ENCODE results near the gene HLA-DQA1. TPM values are rescaled to one million over a fixed set of nuclear protein-coding genes. Genes with fewer than 3 reads are reported as not detected.

Gene HLA-DQA1
- total RNA-seq, 1 donor from 2014 or later: not detected

GRCh38 chr6:32635526-32636123, 1.6 kb upstream of the HLA-DQA1 start:
- Histone ChIP-seq H3F3A (ENCODE audit: low read depth) (no peaks in the 10 kb centered on the region), H3K4me2 (no peak overlapping the region), H3K27me3 (no peaks in the 10 kb centered on the region), H3K4me3 (no peak overlapping the region), H3K36me3 (no peaks in the 10 kb centered on the region), H3K27ac (no peak overlapping the region), H2AFZ (replicated peaks) (no peak overlapping the region), H3K4me1 (no peaks in the 10 kb centered on the region), H4K20me1 (ENCODE audit: low read depth) (no peaks in the 10 kb centered on the region), H3K79me2 (ENCODE audit: low read depth) (no peaks in the 10 kb centered on the region), H3K9me3 (ENCODE audit: low read depth) (no peaks in the 10 kb centered on the region), H3K9ac (no peak overlapping the region)
- no peak for DNase-seq (ENCODE audit: low spot score)
- no peaks in the 10 kb centered on the region for H3K9me3 Mint-ChIP-seq
- no peak overlapping the region for H3K4me3 Mint-ChIP-seq
- TF ChIP-seq CTCF (IDR thresholded peaks at IDR 0.05) (no peak), EZH2phosphoT487 (IDR thresholded peaks at IDR 0.05) (no peak), EZH2 (IDR thresholded peaks at IDR 0.05) (no peak)
- peaks cover 3% of the 10 kb centered on the region for H3K27me3 Mint-ChIP-seq (ENCODE audit: insufficient read depth, low read depth)
- H3K4me1 Mint-ChIP-seq: peaks cover 8% of the 10 kb centered on the region
- H3K36me3 Mint-ChIP-seq: no peaks in the 10 kb centered on the region
- H3K27ac Mint-ChIP-seq: no peak overlapping the region

- no peak overlapping the region for H3K4me3 Mint-ChIP-seq
- no peaks in the 10 kb centered on the region for H3K36me3 Mint-ChIP-seq
- no peaks in the 10 kb centered on the region for H3K9me3 Mint-ChIP-seq
- H3K4me1 Mint-ChIP-seq: peaks cover 8% of the 10 kb centered on the region
- TF ChIP-seq CTCF (IDR thresholded peaks at IDR 0.05): no peak
- no peak for TF ChIP-seq EZH2 (IDR thresholded peaks at IDR 0.05)
- TF ChIP-seq EZH2phosphoT487 (IDR thresholded peaks at IDR 0.05): no peak
- peaks cover 3% of the 10 kb centered on the region for H3K27me3 Mint-ChIP-seq (ENCODE audit: insufficient read depth, low read depth)
- no peaks in the 10 kb centered on the region for H3K79me2 ChIP-seq (ENCODE audit: low read depth)
- no peaks in the 10 kb centered on the region for H4K20me1 ChIP-seq (ENCODE audit: low read depth)
- no peak overlapping the region for H3K4me2 ChIP-seq
- H3K9ac ChIP-seq: no peak overlapping the region
- H3K4me1 ChIP-seq: no peaks in the 10 kb centered on the region
- H2AFZ ChIP-seq (replicated peaks): no peak overlapping the region
- H3K27me3 ChIP-seq: no peaks in the 10 kb centered on the region
- no peak overlapping the region for H3K27ac ChIP-seq
- no peaks in the 10 kb centered on the region for H3K9me3 ChIP-seq (ENCODE audit: low read depth)
- no peak overlapping the region for H3K4me3 ChIP-seq
- H3K36me3 ChIP-seq: no peaks in the 10 kb centered on the region
- no peak for DNase-seq (ENCODE audit: low spot score)
- H3F3A ChIP-seq (ENCODE audit: low read depth): no peaks in the 10 kb centered on the region
- H3K27ac Mint-ChIP-seq: no peak overlapping the region
Measured at GRCh38 chr6:32637883-32638282, 677 bp downstream of the HLA-DQA1 start.

GRCh38 chr6:32638532-32639219, 1.5 kb downstream of the HLA-DQA1 start:
- peaks cover 3% of the 10 kb centered on the region for H3K27me3 Mint-ChIP-seq (ENCODE audit: insufficient read depth, low read depth)
- no peaks in the 10 kb centered on the region for H3K79me2 ChIP-seq (ENCODE audit: low read depth)

More at GRCh38 chr6:32638532-32639219, 1.5 kb downstream of the HLA-DQA1 start:
- Histone ChIP-seq H3K27ac (no peak overlapping the region), H3K4me1 (no peaks in the 10 kb centered on the region), H3K36me3 (no peaks in the 10 kb centered on the region), H3K4me3 (no peak overlapping the region), H3K9me3 (ENCODE audit: low read depth) (no peaks in the 10 kb centered on the region), H3K9ac (no peak overlapping the region), H3K4me2 (no peak overlapping the region), H4K20me1 (ENCODE audit: low read depth) (no peaks in the 10 kb centered on the region), H3F3A (ENCODE audit: low read depth) (no peaks in the 10 kb centered on the region), H2AFZ (replicated peaks) (no peak overlapping the region), H3K27me3 (no peaks in the 10 kb centered on the region)
- no peaks in the 10 kb centered on the region for H3K36me3 Mint-ChIP-seq
- H3K4me3 Mint-ChIP-seq: peak overlapping the region; percentile 61
- H3K27ac Mint-ChIP-seq: no peak overlapping the region
- no peak for DNase-seq (ENCODE audit: low spot score)
- H3K4me1 Mint-ChIP-seq: peaks cover 8% of the 10 kb centered on the region
- TF ChIP-seq CTCF (IDR thresholded peaks at IDR 0.05) (no peak), EZH2 (IDR thresholded peaks at IDR 0.05) (no peak), EZH2phosphoT487 (IDR thresholded peaks at IDR 0.05) (no peak)
- no peaks in the 10 kb centered on the region for H3K9me3 Mint-ChIP-seq

All from neural progenitor cell (in vitro differentiated cells).